ENCODE results near the gene SALL4.

The SALL4 gene

DNA sequence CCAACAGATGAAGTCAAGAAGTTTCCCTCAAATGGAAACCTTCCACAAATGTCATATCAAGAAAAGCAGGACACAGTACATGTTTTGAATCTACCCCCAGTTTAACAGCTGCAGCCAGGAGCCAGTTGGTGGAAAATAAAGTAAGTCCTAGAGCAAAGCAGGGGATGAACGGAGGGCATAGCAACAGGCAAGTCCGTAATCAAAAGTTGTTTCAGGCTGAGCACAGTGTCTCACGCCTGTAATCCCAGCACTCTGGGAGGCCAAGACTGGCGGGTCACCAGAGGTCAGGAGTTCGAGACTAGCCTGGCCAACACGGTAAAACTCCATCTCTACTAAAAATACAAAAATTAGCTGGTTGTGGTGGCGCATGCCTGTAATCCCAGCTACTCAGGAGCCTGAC is 2.4 kb upstream of the SALL4 start:
- H3K79me2 ChIP-seq (ENCODE audit: insufficient read depth, low read length), result no peaks in the 10 kb centered on the region

DNA sequence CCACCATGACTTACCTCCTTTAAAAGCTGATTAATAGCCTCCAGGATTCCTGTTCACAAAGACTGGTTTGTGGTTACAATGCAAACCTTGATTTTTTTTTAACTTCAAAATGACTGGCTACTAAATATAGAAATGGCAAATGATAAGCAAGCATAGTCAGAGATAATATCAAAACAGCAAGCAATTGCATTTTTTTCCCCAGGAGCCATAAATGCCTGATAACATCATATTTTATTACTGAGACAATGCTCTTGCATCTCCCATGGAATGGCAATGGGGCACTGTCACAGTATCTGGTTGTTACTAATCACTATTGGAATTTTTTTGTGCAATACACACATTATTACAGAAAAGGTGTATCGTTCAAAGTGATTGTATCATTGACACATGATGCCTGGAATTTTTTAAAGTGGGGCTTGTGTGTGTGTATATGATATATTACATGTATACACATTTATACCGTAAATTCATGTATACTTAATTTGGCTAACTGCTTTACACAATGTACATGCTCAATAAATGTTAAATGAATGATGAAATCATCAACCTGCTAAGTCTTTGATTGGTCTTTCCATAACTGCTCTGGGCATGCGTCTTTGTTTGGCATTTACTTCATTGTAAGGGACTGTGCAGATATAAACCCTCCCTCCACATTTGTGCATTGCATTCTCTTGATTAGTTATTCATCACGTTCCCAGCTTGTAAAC is 980 bp upstream of the SALL4 start:
- H3K36me3 ChIP-seq (ENCODE audit: low read length), result no peaks in the 10 kb centered on the region
- no peaks in the 10 kb centered on the region for H3K79me2 ChIP-seq (ENCODE audit: insufficient read depth, low read length)
- TF ChIP-seq EZH2phosphoT487 (conservative IDR thresholded peaks at IDR 0.05; ENCODE audit: low read length) (no peak), CTCF (IDR thresholded peaks at IDR 0.05; ENCODE audit: insufficient read depth, low read length, poor library complexity, severe bottlenecking) (no peak)
- no peak overlapping the region for H2AFZ ChIP-seq (ENCODE audit: low read depth, low read length, severe bottlenecking)
- no peak overlapping the region for H3K4me3 ChIP-seq (ENCODE audit: insufficient read depth, low read length, poor library complexity, severe bottlenecking)
- H3F3A ChIP-seq (ENCODE audit: insufficient read depth), result no peaks in the 10 kb centered on the region
- no peak overlapping the region for H3K9ac ChIP-seq (ENCODE audit: low read length)
- H3K9me2 ChIP-seq (replicated peaks; ENCODE audit: insufficient read depth, low read length), result no peaks in the 10 kb centered on the region
- H3K27ac ChIP-seq (ENCODE audit: low read depth, low read length), result no peak overlapping the region
- no peak overlapping the region for H3K4me2 ChIP-seq (ENCODE audit: low read depth, low read length, poor library complexity, severe bottlenecking)
- H4K20me1 ChIP-seq (ENCODE audit: low read depth, low read length), result no peaks in the 10 kb centered on the region
- H3K27me3 ChIP-seq (ENCODE audit: low read length), result no peaks in the 10 kb centered on the region
- H3K9me3 ChIP-seq (ENCODE audit: insufficient read depth, low read length), result no peaks in the 10 kb centered on the region

More for the DNA sequence above, 2.4 kb upstream of the SALL4 start:
- Histone ChIP-seq H3K9ac (ENCODE audit: low read length) (no peak overlapping the region), H3F3A (ENCODE audit: insufficient read depth) (no peaks in the 10 kb centered on the region), H3K4me2 (ENCODE audit: low read depth, low read length, poor library complexity, severe bottlenecking) (no peak overlapping the region), H3K27me3 (ENCODE audit: low read length) (no peaks in the 10 kb centered on the region), H3K36me3 (ENCODE audit: low read length) (no peaks in the 10 kb centered on the region), H3K9me3 (ENCODE audit: insufficient read depth, low read length) (no peaks in the 10 kb centered on the region), H3K9me2 (replicated peaks; ENCODE audit: insufficient read depth, low read length) (no peaks in the 10 kb centered on the region), H2AFZ (ENCODE audit: low read depth, low read length, severe bottlenecking) (no peak overlapping the region), H3K27ac (ENCODE audit: low read depth, low read length) (no peak overlapping the region), H3K4me3 (ENCODE audit: insufficient read depth, low read length, poor library complexity, severe bottlenecking) (no peak overlapping the region), H4K20me1 (ENCODE audit: low read depth, low read length) (no peaks in the 10 kb centered on the region)
- no peak for TF ChIP-seq CTCF (IDR thresholded peaks at IDR 0.05; ENCODE audit: insufficient read depth, low read length, poor library complexity, severe bottlenecking)
- TF ChIP-seq EZH2phosphoT487 (conservative IDR thresholded peaks at IDR 0.05; ENCODE audit: low read length), result no peak

DNA sequence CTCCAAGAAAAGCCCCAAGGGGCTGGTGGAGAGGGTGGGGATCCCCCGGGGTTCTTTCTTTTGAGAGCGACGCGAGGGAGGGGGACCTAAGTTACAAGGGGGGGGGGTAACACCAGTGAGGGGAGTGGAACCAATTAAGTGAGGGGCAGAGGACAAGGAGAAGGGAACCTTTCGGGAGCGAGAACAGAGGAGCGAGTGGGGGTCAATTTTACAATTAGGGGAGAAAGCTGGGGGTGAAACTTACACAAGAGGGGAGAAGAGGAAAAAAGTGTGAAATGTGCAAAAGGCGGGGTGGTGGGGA is 548 bp downstream of the SALL4 start:
- H3K27me3 ChIP-seq (ENCODE audit: low read length), result no peaks in the 10 kb centered on the region
- no peaks in the 10 kb centered on the region for H3K9me2 ChIP-seq (replicated peaks; ENCODE audit: insufficient read depth, low read length)
- H3K4me3 ChIP-seq (ENCODE audit: insufficient read depth, low read length, poor library complexity, severe bottlenecking), result no peak overlapping the region
- H3K79me2 ChIP-seq (ENCODE audit: insufficient read depth, low read length), result no peaks in the 10 kb centered on the region
- H3K4me2 ChIP-seq (ENCODE audit: low read depth, low read length, poor library complexity, severe bottlenecking), result no peak overlapping the region
- H4K20me1 ChIP-seq (ENCODE audit: low read depth, low read length), result no peaks in the 10 kb centered on the region
- TF ChIP-seq EZH2phosphoT487 (conservative IDR thresholded peaks at IDR 0.05; ENCODE audit: low read length) (no peak), CTCF (IDR thresholded peaks at IDR 0.05; ENCODE audit: insufficient read depth, low read length, poor library complexity, severe bottlenecking) (no peak)
- H3K27ac ChIP-seq (ENCODE audit: low read depth, low read length), result no peak overlapping the region
- no peak overlapping the region for H3K9ac ChIP-seq (ENCODE audit: low read length)
- no peak overlapping the region for H2AFZ ChIP-seq (ENCODE audit: low read depth, low read length, severe bottlenecking)
- no peaks in the 10 kb centered on the region for H3K9me3 ChIP-seq (ENCODE audit: insufficient read depth, low read length)
- H3F3A ChIP-seq (ENCODE audit: insufficient read depth), result no peaks in the 10 kb centered on the region
- no peaks in the 10 kb centered on the region for H3K36me3 ChIP-seq (ENCODE audit: low read length)
